GM12892 (cell line): ENCODE results near the gene DOCK10.

Experiments
- DNase-seq: peaks from one replicate; pipeline ENCODE4 v3.0.0; 2011; ENCODE audit not compliant: insufficient read length
- FAIRE-seq: peaks from 2 replicates; lab custom pipeline; 2011; peaks lifted over from hg19 to GRCh38; lab: Jason Lieb, UNC
- POLR2A ChIP-seq: IDR thresholded peaks from 2 replicates; pipeline ENCODE4 v1.6.1; 2011; ENCODE audit warnings: low read depth, low read length, control low read depth
- POLR2AphosphoS5 ChIP-seq: IDR thresholded peaks from 2 replicates; pipeline ENCODE4 v1.6.1; 2011; ENCODE audit warnings: low read depth, low read length, control low read depth
- TAF1 ChIP-seq: IDR thresholded peaks from 2 replicates; pipeline ENCODE4 v1.6.1; 2011; ENCODE audit warnings: low read depth, mild to moderate bottlenecking, control low read depth, low read length, borderline replicate concordance

DOCK10 gene

GRCh38 chr2:224968051-224968450, 74.2 kb downstream of the DOCK10 start:
- DNase-seq (no peak), FAIRE-seq (no peak)

DNA sequence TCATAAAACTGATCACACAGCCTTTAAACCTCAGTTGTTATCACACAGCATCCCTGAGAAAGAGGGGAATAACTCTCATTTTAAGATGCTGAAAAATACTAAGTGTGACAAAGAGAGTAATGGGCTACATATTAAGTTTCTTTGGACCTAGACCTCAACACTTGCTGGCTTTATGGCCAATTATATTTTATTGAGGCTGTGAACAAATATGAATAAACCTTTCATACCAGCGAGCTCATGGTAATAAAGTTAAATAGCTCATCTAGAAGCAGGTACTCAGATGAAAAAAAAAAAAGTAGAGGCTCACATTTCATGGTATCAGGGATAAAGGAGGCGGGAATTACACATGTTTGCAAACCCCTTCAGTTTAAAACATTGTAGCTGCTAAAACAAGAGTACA, 75.7 kb downstream of the DOCK10 start:
- DNase-seq = no peak
- TF ChIP-seq POLR2A = no peak
- no peak for TF ChIP-seq POLR2AphosphoS5
- no peak for TF ChIP-seq TAF1
- no peak for FAIRE-seq

More at GRCh38 chr2:224968051-224968450, 74.2 kb downstream of the DOCK10 start:
- TF ChIP-seq TAF1 (no peak), POLR2A (no peak), POLR2AphosphoS5 (no peak)

- TF ChIP-seq POLR2A = no peak
- no peak for TF ChIP-seq POLR2AphosphoS5
- no peak for TF ChIP-seq TAF1
- DNase-seq (no peak), FAIRE-seq (no peak)
Observed at GRCh38 chr2:224959556-224959955, 82.7 kb downstream of the DOCK10 start.

DNA sequence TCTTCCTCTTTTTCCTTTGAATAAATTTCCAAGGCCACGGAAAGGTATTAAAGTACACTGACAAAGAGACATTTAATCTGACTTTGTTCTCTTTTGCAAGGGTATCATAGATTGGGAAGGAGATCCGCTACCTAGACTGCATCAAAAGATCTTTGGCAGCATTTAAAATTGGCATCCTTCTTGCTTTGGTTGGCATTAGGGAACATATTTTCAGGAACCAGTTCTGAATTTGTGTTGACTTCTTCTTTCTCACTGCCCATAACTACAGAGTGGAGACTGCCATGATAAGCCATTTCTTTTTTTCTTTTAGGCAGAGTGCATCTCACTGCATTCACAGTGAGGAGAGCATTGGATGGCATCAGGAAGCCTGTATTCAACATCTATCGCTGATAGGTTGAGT, 83.4 kb downstream of the DOCK10 start:
- DNase-seq = no peak
- FAIRE-seq = no peak
- TF ChIP-seq POLR2AphosphoS5 (no peak), POLR2A (no peak), TAF1 (no peak)

GRCh38 chr2:224958462-224958857, 83.8 kb downstream of the DOCK10 start:
- FAIRE-seq (peak; percentile 86), DNase-seq (no peak)
- TF ChIP-seq TAF1 = no peak
- TF ChIP-seq POLR2A = no peak
- TF ChIP-seq POLR2AphosphoS5 = no peak

DNA sequence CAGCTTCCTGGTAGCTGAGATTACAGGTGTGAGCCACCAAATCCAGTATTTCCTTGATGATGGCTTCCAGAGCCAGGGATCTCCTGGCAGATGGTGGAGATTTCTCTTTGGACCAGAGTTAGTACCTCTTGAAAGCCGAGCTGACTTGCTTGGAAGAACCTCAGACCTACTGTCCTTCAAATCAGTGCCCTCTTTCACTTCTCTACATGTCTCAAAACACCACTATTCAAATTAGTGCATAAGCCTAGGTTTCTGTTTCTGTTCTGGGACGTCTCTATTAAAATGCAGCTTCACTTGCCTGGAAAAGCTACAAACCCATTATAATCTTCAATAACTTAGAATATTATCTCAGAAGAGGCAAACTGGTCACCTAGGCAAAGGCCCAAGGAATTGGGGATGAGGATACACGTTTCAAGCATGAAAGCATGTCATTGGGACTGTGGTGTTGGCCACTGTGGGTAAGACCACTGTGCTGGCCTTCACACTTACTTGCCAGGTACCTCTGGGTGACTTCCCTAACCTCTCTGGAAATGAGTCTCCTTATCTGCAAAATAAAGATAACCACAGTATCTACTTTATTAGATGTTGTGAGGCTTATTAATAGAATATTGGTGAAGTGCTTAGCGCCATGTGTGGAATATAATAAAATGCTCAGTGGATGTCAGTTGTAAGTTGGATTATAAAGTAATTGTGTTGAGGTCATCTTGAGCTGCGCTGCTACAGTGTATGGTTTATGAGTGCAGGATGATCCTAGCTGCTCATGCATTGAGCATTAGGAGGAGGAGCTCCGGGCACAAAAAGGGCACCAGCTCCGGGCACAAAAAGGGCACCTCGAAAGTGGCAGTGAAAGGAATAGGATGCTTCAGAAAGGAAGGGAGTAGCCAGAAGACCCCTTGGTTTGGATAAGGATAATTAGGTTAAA, 84.5 kb downstream of the DOCK10 start:
- DNase-seq (peak; percentile 36), FAIRE-seq (peak; percentile 94)
- TF ChIP-seq TAF1 (no peak), POLR2A (no peak), POLR2AphosphoS5 (no peak)

DNA sequence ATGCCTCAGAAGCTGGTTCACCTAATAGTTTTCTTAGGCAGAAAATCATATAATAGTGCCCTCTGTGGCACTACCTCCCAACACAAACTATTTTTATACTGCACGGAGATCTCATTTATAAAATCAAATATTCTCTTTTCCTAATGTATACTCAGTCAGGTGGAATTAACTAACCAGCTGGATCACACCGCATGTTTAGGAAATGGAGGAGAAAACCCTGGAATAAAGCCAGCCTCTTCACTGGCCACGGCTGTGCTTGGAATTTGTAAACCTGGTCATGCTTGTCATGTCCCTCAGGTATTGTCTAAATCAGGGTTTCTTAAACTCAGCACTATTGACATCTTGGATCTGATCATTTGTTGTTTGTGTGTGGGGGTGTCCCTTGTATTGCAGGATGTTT, 85.6 kb downstream of the DOCK10 start:
- no peak for TF ChIP-seq POLR2A
- no peak for TF ChIP-seq POLR2AphosphoS5
- TF ChIP-seq TAF1 = no peak
- FAIRE-seq (no peak), DNase-seq (no peak)

DNA sequence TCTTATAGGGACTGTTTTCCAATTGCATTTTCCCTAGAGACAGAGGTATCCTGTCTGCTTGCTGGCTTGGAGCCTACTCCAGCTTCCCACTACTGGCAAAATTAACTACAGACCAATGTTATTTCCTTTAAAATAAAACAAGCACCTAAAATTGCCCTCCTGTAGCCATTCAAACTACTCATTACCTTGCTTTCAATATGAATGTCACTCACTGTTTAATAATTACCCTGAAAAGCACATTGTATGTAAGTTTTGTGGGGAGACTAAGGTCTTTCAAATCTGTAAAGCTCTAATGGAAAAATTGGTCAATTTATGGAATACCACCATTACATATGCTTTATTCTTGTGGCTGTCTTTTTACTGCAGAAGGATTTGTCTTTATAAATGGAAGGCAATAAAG, 87.3 kb downstream of the DOCK10 start:
- TF ChIP-seq POLR2AphosphoS5 (no peak), POLR2A (no peak), TAF1 (no peak)
- FAIRE-seq (peak; percentile 33), DNase-seq (no peak)

DNA sequence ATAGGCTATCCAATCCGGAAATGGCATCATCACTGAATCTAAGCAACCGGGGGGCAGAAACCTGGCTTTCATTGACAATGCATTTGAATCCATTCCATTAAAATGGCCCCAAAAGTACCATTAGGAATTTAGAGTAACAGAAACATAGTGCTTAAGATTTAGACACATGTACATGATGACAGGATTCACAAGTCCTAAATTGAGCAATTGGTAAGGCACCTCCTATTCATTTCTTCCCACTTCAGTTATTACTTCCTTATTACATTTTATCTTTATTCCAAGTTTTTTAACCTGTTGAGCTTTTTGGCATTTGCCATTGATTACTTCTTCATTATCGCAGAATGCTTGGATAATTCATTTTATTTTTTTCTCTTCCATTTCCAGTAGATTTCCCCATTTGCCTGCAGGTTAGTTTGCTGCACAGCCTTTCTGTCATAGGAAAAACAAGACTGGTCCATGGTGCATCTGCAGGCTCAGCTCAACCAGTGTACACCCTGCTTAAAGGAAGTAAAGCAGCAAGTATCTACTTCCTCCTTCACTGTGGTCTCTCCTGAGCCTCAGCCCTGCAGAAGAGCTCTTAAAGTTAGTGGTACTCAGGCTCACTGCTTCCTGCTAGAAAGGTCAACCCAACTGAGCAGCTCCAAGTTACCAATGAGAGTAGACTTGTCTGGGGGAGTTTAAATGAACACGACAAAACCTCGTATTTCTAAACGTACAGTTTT, 89.2 kb downstream of the DOCK10 start:
- DNase-seq (peak; percentile 45), FAIRE-seq (peak; percentile 98)
- TF ChIP-seq TAF1 = no peak
- TF ChIP-seq POLR2A = no peak

DNA sequence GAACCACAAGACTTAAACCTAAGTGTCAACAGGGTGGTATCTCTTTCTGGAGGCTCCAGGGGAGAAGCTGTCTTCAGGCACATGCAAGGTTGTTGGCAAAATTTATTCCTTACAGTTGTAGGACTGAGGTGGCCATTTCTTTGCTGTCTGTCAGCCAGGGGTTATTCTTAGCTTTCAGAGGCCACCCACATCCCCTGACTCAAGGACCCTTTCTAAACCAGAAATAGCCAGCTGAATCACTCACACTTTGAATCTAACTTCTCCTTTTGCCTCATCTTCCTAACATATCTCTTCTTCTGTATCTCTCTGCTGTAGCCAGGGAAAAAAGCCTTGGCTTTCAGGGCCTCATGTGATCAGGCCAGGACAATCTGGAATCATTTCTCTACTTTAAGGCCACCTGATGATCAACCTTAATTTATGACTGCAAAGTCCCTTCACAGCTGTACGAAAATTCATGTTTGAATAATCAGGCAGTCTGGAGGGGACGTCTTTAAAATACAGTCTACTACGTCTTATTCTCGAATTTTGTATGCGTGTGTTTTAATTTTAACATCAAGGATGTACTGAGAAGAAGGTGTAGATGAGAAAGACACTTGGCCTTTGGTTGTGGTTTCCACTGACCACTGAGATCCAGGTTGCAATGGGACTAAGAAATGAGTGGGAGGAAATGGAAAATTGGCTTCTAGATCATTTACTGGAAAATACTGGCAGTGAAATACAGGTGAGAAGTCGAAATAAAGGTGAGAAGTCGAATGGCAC, 90.4 kb downstream of the DOCK10 start:
- peak; percentile 92 for FAIRE-seq
- no peak for DNase-seq

DNA sequence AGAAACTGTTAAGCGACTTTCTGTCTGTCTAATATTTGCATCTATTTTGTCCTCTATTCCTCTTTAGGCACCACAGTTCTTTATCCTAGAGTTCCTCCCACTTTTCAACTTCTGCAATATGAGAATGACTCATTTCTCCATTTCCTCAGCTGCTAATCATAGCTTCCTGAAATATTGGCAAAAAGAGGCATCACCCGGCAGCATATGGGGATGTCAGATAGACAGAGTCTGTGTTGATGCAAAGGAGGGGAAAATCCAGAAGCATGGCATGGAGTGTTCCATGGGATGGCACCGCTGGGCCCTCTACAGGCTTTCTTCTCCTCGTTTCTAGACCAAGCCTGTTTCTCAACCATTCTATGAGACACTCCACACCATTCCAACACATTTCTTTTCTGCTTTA, 93.4 kb downstream of the DOCK10 start:
- no peak for TF ChIP-seq POLR2A
- no peak for TF ChIP-seq POLR2AphosphoS5
- TF ChIP-seq TAF1 = no peak
- FAIRE-seq (no peak), DNase-seq (no peak)

More for the DNA sequence above, 90.4 kb downstream of the DOCK10 start:
- TF ChIP-seq POLR2AphosphoS5 (no peak), TAF1 (no peak), POLR2A (no peak)
